GM20431 (cell line): Measurements from ENCODE around the gene DGKH.

Source experiments
- in situ Hi-C: fragments of 300-500 bp; cut with MseI, MboI; formaldehyde crosslinking; loops from one replicate; pipeline ENCODE4 v1.15.0; 2020; ENCODE audit warnings: low sequenced_read_pairs; ENCODE audit not compliant: unreplicated experiment

Gene DGKH

DNA sequence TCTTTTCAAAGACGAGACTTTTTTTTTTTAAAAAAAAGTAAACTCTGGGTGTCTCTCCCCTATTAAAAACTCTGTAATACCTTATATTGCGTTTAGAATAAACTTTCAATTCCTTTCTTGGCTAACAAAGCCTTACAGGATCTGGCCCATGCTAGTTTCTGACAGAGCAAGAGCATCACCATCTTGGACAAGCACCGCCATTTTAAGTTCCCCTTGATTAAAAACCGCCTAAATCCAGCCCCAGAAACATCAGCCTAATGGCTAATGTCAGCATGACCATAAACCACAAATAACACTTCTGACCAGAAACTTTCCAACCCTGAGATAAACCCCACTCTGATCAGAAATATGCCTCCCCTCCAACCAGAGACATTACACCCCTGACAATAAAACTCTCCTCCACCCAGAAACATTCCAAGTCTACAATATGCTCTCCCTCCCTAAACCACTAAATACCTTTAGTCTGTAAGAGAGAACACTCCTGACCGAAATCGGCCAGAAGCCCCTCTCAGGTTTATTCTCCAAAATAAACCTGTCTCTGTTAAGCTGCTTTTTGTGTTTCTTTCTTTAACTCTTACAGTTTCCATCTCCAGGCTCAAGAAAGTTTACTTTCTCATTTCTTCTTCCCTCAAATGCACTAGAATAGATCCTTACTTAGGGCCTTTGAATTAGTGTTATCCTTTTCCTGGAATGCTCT lies 221.9 kb downstream of the DGKH start:
- in situ Hi-C loops: no loop called here

DNA sequence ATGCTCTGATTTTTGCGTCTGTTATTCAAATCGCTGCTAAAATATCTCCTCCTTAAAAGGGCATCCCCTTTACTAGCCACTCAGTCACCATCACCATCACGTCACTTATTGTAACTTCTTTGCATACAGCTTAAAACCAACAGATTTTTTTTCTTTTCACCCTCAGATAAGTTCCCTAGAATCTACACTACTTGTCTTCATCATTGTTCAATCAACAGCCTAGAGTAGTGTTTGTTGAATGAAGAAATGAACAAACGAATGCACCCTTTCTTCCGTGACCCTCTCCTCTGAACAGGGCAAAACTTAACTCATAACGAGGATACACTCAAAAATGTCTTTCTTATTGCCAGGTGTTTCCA lies 222.4 kb downstream of the DGKH start:
- in situ Hi-C loops: no loop called here

DNA sequence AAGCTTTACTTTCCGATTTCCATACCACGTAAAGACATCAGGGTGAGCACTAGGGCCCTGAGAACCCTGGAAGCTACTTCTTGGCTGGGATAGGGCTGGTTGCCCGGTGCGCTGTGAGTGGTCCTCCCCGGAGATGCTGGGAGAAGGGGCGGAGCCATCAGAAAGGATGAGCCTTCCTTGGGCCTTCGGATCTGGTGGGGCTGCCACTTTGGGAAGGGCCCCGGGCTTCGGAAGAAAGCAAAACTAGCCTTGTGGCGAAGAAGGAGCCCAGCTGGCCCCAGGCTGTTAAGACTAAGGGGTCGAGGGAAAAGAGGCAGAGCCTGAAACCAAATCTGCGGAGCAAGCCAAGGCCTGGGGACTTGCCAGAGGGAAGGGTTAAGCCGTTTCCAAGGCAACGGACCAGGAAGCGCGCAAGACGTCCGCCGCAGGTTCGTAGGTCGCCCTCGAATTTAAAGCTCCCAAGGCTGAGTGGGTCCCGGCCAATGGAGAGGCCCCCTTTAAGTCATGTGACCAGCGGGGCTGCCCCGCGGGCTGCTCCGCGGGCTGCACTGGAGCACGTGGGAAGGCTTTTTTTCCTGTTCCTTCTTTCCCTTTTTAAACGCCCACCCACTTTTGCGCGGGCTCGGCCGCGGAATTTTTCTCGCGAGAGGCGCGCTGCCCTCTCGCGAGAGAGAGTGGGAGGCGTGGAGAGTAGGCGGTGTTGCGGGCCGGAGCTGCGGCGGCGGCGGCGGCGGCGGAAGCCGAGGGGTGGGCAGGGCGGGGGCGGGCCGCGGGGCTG lies 223.1 kb downstream of the DGKH start:
- in situ Hi-C loops: no loop called here

DNA sequence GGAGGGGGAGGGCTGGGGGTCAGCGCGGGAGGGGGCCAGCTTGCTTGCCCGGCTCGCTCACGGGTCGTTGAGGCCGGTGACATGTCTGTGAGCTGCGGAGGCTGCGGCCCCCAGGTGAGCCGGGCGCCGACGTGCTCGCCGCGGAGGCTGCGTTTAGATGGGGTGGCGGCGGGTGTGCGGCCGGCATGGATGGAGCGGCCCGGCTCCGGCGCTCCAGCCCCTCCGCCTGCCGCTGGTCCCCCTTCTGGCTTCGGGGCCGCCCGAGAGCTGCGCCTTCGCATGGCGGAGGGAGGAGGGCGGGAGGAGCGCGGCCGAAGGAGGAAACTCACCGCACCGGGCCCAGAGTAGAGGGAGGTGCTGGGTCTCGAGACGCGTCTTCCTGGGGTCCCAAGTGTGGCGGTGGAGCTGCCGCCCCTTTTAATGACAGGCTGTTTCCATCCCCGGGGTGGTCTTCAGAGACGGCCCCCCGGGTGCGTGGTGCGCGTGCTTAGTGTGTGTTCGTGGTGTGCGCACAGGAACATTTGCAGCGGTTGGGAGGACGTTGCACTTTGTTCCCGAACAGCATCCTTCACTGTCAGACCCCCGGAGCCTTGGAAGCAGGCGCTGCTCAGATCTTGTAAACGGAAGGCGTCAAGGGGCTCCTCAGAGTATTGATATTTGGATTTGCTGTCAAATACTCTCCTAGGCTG lies 223.8 kb downstream of the DGKH start, which contains the start of gene AKAP11:
Gene AKAP11, plus strand, starts transcription at position 38 of the 689 bp plus-strand sequence. CDS start 14,197 bp downstream, outside the sequence.
- in situ Hi-C loops: no loop called here

DNA sequence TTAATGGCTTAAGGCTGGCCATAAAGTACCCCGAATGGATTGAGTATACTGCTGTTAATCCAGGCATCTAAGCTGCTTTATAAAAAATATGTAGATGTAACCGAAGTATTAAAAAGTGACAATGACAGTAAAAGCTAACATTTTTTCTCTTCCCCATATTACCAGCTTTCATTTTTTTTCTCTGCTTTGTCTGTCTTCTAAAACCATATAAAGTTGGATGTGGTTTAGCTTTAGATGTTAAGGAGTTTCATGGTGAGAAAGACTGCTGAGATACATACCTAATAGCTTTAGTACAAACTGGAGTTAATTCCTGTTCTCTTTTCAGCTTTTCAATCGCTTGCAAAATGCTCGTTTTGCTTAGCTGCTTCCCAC lies 224.3 kb downstream of the DGKH start:
- in situ Hi-C loops: no loop called here

DNA sequence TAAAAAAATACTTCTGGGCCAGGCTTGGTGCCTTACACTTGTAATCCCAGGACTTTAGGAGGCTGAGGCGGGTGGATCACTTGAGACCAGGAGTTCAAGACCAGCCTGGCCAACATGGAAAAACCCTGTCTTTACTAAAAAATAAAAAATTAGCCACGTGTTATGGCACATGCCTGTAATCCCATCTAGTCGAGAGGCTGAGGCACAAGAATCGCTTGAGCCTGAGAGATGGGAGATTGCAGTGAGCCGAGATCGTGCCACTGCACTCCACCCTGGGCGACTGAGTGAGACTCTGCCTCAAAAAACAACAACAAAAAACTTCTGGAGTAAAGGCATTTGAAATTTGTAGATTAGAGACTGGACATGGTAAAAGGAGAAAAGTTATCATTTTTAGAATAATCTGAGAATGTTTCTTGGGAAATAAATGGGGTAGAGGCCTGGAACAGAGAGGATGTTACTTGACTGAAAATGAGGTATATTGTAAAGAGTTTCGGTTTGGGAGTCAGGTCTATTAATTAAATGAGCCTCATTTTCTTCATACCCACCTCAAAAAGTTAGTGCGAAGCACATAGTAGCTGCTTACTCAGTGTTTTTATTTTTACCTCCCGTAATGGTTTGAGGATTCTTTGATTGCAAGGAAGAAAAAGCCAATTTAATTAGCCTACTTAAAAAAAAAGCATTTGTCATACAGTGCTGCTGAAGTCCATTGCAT lies 226.1 kb downstream of the DGKH start:
- in situ Hi-C loops: no loop called here

DNA sequence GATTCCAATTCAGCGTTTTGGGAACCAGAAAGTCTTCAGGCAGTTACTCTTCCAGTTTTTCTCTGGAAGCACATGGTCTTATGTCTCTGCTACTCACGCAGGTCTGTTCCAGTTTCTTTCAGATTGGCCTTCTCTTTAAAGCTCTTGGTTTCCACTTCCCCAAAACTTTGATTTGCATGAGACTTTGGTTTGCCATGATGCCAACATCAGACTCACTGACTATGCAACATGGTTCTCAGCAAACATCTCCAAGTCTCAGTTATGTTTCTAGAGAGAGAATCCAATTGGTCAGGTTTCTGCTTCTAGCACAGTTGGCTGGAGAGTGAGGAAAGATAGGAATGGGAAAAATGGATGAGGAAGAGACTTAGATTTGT lies 226.6 kb downstream of the DGKH start:
- in situ Hi-C loops: no loop called here

DNA sequence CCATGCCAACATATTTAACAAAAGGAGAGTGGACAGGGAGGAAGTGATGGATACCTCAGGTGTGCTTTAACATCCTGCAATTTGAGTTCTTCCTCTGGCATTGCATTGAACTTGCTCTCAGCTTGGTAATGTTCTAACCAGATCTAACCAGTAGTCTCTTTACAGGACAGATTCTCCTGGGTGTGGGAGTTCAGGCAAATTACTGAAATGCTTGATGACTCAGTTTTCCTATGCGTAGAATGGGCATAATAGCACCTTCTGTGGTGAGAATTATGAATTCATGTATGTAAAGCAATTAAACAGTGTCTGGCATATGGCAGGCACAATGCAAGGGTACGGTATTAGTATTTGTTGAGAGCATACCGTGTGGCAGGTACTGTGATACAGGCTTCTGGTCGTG lies 227.1 kb downstream of the DGKH start:
- in situ Hi-C loops: no loop called here

DNA sequence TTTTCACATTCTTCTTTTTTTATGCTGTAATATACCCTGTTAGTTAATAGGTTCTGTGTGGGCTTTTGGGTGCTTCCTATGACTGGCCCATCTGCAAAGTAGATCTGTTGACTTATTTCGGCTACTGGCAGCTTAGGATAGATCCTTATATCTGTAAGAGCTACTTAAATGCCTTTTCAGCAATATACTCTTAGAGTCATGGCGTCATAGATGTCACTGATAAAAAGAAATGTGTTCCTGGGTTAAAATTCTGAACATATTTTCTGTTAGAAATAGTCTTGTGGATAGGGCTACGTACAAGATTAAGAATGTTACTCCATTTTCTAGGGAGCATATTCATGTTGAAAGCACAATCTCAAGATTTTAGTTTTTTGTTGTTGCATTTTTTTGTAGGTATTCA lies 228.2 kb downstream of the DGKH start:
- in situ Hi-C loops: no loop called here

DNA sequence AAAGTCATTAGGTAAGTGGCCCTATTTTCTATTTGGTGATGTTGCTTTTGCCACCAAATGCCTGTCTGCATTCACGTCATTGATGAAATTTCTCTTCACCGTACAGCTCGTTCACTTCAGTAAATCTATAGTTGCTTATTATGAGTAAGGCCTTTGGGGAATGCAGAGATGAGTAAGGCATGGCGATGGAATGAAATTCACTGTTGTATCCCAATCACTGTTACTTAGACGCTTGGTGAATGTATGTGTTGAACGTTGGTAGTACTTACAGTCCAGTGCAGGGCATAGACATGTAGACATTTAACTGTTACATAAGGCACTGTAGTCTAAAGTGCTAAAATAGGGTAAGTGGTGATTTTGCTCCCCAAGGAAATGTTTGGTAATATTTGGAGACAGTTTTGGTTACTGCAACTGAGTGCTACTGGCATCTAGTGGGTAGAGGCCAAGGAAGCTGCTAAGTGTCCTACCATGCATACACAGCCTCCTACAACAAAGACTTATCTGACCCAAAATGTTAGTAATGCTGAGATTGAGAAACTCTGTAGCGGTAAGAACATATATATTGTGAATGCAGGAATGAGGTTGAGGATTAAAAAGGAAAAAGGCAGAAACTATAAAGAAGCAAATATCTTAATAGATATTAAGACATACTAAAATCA lies 229.3 kb downstream of the DGKH start:
- in situ Hi-C loops: no loop called here

DNA sequence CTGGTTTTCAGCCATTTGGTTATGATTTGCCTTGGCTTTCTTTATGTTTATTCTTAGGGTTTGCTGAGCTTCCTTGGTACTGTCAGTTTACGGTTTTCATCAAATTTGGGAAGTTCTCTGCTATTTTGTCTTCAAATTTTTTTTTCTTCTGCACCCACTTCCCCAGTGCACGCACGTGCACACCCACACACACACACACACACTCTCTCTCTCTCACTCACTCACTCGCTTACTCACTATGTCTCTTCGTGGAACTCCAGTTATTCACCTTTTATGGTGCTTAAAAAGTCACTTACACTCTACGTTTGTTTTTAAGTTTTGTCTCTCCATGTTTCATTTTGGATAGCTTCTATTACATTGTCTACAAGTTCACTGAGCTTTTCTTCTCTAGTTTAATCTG lies 230.6 kb downstream of the DGKH start:
- in situ Hi-C loops: no loop called here

DNA sequence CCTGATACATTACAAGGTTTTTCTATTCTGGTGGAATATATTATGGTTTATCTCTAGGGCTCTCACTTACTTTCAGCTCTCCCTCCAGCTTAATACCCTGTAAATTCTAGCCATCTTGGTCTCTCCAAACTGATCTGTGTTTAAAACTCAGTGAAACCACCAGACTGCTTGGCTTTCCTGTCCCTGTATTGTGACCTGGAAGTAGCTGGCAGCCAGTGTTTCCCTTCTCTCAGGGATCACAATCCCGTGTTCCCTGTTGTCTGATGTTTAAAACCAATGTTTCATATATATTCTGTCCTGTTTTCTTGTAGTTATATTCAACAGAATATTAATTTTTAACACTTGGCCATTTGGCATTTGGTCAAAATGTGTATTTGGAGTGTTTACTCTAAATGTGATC lies 231.5 kb downstream of the DGKH start:
- in situ Hi-C loops: no loop called here

DNA sequence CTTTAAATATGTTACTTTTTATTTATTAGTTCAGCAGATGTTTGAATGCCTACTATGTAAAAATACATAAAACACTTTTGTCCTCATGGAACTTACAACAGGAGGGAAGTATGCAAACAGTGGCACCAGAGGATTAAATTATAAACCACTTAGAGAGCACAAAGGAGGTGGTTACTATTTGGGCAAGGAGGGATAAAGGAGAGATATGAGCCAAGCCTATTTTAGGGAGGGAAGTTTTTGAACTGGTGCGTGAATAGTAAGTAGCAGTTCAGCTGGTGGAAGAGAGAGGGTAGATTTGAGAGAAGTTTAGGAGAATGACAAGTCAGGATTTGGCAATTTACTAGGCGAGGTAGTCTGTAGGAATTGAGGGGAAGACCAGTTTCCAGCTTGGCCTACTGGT lies 232.1 kb downstream of the DGKH start:
- in situ Hi-C loops: no loop called here

DNA sequence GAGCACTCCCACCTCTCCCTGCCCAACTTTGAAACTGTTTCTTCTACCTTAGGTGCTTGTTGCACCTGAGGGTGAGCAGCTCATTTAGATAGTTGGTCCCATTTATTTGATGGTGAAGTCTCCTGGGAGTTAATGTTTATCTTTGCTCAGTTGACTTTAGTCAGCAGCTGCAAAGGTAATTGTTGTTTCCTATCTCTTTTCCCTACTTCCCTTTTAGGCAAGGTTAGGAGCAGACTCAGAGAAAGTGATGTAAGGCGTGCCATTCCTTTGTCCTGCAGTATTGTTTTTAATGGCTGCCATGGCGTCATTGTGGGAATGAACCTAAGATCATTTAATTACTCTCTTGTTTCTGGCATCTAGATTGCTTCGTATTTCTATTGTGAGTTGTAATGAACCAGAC lies 235.1 kb downstream of the DGKH start:
- in situ Hi-C loops: no loop called here

DNA sequence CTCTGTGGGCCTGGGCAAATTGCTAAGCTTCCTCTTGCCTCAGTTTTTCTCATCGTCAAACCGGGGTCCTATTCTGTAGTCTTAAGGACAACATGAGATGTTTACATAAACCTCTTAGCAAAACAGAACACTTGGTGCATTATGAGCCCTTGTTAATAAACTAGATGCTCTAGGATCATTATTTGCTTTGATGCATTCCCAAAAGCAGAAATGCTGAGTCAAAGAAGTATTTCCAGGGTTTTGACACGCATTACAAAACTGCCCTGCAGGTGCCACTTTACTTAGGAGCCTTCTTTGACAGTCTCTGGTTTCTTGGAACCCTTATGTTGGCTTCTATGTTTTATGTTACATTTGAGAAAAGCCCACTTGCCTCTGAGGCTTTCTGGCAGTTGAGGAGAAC lies 235.6 kb downstream of the DGKH start:
- in situ Hi-C loops: no loop called here
